GM19240 (cell line): ENCODE data around the gene ZNF846.
A peak's percentile ranks its signal among the peaks of the same experiment; 100 is the strongest.
"Not testable (repeated sequence)": the region's sequence is repeated elsewhere in the genome, so short reads cannot be mapped to it uniquely, and the experiment has no call there.

Experiments used
- DNase-seq: peaks from one replicate; pipeline ENCODE4 v3.0.0; 2011; ENCODE audit warnings: low spot score; ENCODE audit not compliant: insufficient read length

Gene ZNF846

DNA sequence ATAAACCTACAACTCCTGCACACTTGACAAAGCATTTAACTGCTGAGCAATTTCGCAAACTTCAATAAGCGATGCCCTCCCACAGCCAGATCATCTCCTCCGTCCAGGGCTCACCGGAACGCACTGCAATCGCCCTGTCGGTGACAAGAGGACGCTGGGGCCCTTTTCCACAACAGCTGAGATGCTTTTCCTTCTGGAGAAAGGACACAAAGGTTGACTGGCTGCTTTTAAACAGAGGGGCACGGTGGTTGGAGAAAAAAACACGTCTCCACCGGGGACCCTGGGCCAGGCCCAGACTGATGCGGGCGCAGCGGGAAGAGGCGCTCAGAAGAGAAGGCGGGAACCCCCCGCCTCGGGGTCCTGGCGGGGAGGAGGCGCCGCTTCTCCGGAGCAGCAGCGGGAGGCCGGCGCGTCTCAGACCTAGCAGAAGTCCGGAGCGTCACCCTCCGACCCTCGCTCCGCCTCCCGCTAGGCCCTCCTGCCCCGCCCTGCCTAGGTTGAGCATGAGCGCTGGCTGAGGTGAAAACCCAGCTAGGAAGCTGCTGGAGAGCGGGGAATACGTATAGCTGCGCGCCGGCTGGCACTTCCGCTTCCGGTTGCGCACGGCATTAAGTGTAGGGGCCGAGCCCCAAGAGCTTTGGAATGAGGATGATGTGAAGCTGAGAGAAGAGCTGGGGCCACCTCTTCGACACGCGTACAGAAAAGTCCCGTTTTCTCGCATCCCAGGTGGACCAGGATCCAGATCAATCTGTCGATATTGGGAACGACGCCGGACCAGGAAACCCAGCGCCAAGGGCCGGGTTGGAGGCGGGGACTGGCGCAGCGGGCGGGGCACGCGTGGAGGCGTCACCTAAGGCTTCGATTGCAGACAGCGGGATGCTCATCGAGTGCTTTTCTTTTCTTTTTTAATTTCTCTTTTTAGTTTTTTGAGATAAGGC lies at the start of gene ZNF846:
Gene ZNF846, minus strand, starts transcription at position 564 of the 938 bp plus-strand sequence. CDS start 3,788 bp downstream, outside the sequence.
- DNase-seq = peak; percentile 92

DNA sequence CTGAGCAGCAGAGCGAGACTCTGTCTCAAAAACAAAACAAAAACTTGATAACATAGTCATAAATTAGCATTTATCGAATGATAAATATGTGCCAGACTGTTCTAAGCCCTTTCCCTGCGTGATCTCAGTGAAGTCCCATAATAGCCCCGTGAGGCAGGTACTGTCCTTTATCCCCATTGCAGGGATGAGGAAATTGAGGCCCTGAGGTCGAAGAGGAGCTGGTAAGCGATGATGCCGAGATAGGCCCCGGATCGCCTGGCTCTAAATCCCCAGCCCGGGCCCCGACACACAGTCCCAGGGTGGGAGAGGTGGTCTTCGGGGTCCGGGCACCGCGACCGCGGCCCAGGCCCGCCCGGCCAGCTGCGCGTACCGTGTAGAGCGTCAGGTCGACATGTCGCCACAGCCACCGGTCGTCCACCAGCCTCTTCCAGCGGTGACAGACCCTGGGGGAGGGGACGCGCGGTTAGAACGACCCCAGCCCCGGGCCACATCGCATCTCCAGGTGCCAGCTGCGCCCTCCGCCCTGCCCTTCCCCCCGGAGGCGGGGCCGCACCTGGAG lies 49.7 kb upstream of the ZNF846 start:
- no peak for DNase-seq

DNA sequence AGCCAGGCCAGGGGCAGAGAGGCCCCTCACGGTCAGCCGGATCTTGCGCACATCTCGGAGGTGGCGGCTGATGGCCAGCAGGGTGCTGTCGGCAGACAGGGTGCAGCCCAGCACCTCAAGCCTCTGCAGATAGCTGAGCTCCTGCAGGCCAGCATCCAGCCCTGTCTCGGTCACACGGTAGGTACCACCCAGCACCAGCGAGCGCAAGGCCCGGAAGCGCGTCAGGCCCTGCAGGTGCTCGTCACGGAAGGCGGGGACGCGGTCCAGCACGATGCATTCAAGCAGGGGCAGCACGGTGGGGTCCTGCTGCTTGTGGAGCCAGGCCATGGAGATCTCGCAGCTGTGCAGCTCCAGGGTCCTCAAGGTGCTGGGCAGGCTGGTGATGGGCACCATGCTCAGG lies 42.6 kb upstream of the ZNF846 start:
- no peak for DNase-seq

DNA sequence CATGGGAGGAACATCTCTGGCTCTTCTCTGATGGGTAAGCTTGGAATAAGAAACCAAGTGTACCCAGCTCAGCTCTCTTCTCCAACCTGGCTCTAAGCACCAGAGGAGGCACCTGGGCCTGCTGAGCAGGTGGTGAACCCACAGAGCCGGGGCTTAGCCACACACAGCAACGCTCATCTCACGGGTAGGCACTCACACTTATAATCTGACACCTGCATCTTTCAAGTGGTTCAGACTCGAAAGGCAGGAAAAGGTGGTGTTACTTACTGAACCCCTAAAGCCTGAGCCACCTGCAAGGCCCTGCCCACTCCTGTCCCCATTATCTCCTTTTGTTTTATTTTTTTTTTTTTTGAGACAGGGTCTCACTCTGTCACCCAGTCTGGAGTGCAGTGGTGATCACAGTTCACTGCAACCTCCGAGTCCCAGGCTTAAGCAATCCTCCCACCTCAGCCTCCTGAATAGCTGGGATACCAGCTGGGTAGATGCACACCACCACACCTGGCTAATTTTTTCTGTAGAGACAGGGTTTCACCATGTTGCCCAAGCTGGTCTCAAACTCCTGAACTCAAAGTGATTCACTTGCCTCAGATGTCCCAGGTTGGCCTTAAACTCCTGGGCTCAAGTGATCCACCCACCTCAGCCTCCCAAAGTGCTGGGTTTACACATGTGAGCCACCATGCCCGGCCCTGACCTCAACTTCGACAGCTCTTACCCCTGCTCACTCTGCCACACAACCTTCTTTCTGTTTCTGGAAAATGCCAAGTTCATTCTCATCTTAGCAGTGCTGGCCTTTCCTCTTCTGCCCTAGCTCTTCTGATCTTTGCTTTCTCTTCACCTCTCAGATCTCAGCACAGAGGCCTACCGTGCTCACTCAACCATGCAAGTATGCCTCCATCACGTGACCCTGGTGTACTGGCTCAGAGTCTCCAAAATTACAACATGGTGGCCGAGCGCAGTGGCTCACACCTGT lies 40.6 kb upstream of the ZNF846 start:
- no peak for DNase-seq

DNA sequence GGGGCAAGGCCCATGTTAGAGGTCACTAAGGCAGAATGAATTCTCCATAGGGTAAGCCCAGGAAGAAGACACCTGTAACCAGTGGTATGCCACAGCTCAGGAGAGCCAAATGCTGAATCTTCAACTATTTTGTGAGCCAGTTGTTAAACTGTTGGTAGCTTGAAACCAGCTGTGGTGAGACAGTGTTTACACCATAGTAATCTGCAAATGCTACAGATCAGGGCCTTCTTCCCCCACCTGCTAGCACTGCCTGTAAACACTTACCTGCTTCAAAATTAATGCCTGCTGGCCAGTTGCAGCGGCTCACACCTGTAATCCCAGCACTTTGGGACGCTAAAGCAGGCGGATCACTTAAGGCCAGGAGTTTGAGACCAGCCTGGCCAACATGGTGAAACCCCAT lies 38.3 kb upstream of the ZNF846 start:
- DNase-seq = no peak

DNA sequence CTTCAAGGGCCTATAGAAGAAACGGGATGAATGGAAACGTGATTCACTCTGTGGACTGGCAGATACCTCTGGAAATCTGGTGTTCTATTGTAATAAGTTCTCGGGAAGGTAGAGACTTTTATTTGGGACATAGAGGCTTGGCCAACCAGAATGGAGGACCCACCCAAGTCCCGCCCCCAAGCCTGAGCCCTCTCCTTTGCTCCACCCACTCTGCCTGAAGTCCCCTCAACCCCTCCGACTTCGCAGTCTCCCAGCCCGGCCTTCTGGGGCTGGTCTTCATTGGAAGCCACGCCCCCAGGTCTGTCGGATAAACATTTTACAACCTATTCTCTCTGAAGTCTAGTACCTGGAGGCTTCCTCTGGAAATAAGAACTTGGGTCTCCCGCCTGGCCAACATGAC lies 33.4 kb upstream of the ZNF846 start:
- DNase-seq = no peak

DNA sequence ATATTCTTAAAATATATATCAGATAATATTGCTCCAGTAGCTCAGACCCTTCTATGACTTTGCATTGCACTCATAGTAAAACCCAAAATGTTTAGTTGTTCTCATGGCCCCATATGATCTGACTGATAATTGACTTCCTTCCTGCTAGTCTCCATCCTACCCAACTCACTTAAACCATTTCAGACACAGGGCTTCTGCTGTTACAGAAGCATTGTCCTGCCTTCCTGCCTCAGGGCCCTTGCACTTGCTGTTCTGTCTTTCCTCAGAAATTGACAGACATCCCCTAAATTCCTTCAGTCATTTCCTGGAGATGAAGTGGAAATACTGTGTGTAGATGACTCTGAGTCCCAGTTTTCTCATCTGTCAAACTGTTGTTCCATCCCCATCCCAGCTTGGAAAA lies 30.6 kb upstream of the ZNF846 start:
- DNase-seq = no peak

DNA sequence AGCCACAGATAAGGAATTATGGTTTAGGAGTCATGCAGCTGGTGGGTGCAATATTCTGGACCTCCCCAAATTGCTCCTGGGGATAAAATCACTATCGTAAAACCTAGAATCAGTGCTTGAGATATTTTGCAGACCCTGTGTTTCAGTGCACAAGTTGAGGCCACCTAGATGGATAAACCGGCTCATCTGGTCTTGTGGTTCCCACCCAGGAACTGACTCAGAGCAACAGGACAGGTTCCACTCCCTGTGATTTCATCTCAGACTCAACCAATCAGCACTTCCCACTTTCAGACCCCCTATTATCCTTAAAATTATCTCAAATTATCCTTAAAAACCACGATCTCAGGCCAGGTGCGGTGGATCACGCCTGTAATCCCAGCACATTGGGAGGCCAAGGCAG lies 29.3 kb upstream of the ZNF846 start:
- no peak for DNase-seq

DNA sequence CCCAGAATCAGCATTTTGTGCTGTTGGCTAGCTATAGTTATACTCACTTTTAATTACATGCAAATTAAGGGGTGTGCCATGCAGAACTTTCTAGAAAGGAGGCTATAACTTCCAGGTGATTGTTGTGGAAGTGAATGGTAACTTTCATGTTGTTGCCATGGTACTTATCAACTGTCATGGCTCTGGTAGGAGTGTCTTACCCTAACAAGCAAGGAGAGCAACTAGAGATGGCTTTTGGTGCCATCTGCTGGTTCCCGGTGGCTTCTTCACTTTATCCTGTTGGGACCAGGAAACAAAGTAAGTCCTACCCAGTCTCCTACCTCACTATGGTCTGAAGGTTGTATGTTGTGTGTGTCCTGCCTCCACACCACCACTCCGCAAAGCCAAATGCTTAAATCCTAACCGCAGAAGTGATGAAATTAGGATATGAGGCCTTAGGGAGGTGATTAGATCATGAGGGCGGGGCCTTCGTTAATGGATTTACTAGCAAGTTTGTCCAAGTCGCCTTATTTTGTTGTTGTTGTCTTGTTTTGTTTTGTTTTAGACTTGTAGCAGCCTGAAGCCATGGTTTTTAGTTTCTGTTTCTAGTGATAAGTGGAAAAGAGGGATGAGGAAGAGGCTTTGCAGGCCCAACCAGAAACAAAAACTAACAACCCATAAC lies 27.7 kb upstream of the ZNF846 start:
- peak; percentile 44 for DNase-seq

DNA sequence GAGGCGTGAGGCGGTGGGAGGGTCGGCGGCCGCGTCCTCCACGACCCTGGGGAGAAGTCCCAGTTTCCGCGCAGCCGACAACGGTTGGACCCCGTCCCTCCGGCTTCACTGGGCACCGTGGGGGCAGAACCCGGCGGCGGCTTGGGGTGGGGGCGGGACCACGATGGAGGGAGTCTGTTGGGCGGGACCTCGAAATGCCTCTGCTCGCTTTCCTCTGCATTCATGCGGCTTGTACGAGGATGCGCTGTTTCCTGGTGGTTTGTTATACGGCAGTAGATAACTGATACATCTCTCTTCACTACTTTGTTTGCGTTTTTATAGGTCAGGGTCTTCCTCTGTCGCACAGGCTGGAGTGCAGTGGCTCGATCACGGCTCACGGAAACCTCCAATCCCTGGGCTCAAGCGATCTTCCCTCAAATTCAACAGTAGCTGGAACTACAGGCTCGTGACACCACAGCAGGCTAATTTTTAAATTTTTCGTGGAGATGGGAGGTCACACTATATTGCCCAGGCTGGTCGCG lies 24.6 kb upstream of the ZNF846 start:
- no peak for DNase-seq

DNA sequence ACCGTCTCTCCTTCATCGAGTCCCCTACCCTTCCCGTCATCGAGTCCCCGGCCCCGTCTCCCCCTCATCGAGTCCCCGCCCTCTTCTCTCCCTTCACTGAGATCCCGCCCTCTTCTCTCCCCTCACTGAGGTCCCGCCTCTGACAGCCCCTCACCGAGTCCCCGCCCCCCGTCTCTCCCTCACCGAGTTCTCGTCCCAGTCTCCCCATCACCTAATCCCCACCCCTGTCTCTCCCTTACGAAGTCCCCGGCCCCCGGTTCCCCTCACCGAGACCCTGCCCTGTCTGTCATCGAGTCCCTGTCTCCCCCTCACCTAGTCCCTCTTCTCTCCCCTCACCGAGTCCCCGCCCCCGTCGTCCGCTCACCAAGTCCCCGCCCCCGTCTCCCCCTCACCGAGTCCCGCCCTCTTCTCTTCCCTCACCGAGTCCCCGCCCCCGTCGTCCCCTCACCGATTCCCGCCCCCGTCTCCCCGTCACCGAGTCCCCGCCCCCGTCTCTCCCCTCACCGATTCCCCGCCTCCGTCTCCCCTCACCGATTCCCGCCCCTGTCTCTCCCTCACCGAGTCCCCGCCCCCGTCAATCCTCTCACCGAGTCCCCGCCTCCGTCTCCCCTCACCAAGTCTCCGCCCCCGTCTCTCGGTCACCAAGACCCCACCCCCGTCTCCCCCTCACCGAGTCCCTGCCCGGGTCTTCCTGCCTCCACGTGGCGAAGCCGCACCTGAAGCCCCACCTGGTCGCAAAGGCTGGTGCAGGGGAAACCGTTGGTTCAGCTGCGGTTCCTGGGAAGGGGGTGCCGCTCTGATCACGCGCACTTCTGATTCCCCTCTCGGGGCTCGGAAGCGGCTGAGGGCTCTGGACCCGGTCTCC lies 23.9 kb upstream of the ZNF846 start:
- no peak for DNase-seq

DNA sequence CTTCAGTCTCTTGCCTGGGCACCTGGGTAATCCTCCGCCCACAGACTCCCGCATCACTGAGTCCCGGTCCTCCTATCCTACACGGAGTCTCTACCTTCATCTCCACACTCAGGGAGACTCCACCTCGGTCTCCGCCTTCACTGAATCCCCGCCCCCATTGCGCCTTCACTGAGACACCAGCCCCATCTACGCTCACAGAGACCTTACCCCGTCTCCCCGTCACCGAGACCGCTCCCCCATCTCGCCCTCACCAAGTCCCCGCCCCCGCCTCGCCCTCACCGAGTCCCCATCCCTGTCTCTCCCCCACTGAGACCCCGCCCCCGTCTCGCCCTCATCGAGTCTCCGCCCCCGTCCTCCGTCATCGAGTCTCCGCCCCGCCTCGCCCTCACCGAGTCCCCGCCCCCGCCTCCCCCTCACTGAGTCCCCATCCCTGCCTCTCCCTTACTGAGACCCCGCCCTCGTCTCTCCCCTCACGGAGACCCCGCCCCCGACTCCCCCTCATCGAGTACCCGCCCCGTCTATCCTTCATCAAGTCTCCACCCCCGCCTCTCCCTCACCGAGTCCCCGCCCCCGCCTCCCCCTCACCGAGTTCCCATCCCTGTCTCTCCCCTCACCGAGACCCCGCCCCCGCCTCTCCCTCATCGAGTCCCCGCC lies 23.1 kb upstream of the ZNF846 start:
- no peak for DNase-seq

DNA sequence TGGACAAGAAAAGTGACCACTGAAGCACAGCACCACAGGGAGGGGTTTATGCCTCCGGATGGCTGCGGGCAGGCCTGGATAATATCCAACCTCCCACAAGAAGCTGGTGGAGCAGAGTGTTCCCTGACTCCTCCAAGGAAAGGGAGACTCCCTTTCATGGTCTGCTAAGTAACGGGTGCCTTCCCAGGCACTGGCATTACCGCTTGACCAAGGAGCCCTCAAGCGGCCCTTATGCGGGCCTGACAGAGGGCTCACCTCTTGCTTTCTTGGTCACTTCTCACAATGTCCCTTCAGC lies 22.5 kb upstream of the ZNF846 start:
- not testable (repeated sequence) for DNase-seq

DNA sequence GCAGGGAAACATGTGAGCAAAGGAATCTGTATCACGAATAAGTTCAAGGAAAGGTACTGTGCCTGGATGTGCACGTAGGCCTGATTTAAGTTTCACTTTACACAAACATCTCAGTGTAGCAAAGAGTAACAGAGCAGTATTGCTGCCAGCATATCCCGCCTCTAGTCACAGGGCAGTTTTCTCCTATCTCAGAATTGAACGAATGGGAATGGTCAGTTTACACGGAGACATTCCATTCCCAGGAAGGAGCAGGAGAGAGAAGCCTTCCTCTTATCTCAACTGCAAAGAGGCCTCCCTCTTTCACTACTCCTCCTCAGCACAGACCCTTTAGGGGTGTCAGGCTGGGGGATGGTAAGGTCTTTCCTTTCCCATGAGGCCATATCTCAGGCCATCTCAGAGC lies 21.0 kb upstream of the ZNF846 start:
- not testable (repeated sequence) for DNase-seq

DNA sequence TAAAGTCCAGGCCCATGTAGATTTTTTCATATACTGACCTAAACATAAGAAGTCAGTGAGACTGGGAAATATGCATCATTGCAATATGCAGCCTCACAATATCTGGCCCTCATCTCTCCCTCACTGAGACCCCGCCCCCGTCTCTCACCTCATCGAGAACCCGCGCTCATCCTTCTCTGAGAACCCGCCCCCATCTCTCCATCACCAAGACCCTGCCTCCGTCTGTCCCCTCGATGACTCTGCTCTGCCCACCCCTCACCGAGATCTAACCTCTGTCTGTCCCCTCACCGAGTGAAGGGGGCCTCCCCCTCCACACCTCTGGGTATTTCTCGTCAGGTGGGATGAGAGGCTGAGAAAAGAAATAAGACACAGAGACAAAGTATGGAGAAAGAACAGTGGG lies 20.5 kb upstream of the ZNF846 start:
- no peak for DNase-seq

DNA sequence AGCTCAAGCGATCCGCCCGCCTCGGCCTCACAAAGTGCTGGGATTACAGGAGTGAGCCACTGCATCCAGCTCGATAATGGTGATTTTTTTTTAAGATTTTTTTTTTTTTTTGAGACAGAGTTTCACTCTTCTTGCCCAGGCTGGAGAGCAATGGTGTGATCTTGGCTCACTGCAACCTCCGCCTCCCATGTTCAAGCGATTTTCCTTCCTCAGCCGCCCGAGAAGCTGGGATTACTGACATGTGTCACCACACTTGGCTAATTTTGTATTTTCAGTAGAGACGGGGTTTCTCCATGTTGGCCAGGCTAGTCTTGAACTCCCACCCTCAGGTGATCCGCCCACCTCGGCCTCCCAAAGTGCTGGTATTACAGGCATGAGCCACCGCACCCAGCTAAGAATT lies 20.1 kb upstream of the ZNF846 start:
- DNase-seq = not testable (repeated sequence)

DNA sequence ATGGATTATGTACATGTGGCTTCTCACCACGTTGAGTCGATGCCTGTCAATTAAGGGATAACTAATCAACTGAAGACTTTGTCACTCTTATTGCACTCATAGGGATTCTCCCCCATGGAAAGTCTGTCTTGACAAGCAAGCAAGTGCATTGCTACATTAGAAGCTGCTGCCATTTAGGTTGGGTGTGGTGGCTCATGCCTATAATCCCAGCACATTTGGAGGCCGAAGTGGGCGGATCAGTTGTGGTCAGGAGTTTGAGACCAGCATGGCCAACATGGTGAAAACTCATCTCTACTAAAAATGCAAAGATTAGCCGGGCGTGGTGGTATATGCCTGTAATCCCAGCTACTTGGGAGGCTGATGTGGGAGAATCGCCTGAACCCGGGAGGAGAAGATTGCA lies 18.3 kb upstream of the ZNF846 start:
- no peak for DNase-seq

DNA sequence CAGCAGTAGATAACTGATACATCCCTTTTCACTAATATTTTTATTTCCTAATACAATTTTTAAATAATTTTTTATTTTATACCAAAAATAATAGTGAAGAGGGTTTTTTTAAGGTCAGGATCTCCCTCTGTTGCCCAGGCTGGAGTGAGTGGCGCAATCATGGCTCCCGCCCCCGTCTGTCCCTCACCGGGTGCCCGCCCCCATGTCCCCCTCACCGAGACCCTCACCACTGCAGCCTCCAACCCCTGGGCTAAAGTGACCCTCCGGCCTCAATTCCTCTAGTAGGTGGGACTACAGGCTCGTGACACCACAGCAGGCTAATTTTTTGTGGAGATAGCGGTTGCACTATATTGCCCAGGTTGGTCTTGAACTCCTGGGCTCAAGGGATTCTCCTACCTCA lies 17.8 kb upstream of the ZNF846 start:
- DNase-seq = no peak
